ENCODE measurements around the gene CDYL2. TPM values are rescaled to one million over a fixed set of nuclear protein-coding genes. Genes with fewer than 3 reads are reported as not detected.

The CDYL2 gene
- total and polyA plus RNA-seq, 4 donors = 0.46 to 12.8 (median 5.2) TPM

GRCh38 chr16:80580109-80580832, 224.1 kb downstream of the CDYL2 start:
- DNase-seq (no peak), ATAC-seq (ENCODE audit: low FRiP score) (no peak)
- H3K27ac ChIP-seq (ENCODE audit: low read depth in 1 of 2, low read length in 2 of 2) = no peak overlapping the region
- H3K27me3 ChIP-seq (ENCODE audit: control insufficient read depth in 1 of 2, insufficient read depth in 2 of 2, low read length in 1 of 2) = peaks cover 0 to 4% of the 10 kb centered on the region in 2 donors
- 80 to 89% methylated on average over 10 of the region's 10 CpGs for WGBS, 2 donors
- H3K4me3 ChIP-seq (ENCODE audit: low read length in 2 of 2) = no peak overlapping the region
- H3K4me1 ChIP-seq (ENCODE audit: control insufficient read depth in 1 of 2, insufficient read depth in 2 of 2, low read length in 2 of 2) = no peaks in the 10 kb centered on the region
- H3K9me3 ChIP-seq (ENCODE audit: control insufficient read depth, low read length) = peaks cover 2% of the 10 kb centered on the region
- H3K36me3 ChIP-seq (ENCODE audit: control insufficient read depth in 1 of 2, insufficient read depth in 2 of 2, low read length in 1 of 2) = no peaks in the 10 kb centered on the region
- intact Hi-C loops (cut with DNase I) = no loop called here

GRCh38 chr16:80577485-80578280, 226.7 kb downstream of the CDYL2 start:
- H3K9me3 ChIP-seq (ENCODE audit: control insufficient read depth, low read length) = no peaks in the 10 kb centered on the region
- ATAC-seq (ENCODE audit: low FRiP score) (no peak), DNase-seq (no peak)
- 35 to 38% methylated on average over 11 of the region's 11 CpGs for WGBS, 2 donors
- H3K4me1 ChIP-seq (ENCODE audit: control insufficient read depth in 1 of 2, insufficient read depth in 2 of 2, low read length in 2 of 2) = no peaks in the 10 kb centered on the region
- no peaks in the 10 kb centered on the region for H3K27me3 ChIP-seq (ENCODE audit: control insufficient read depth in 1 of 2, insufficient read depth in 2 of 2, low read length in 1 of 2)
- H3K36me3 ChIP-seq (ENCODE audit: control insufficient read depth in 1 of 2, insufficient read depth in 2 of 2, low read length in 1 of 2) = no peaks in the 10 kb centered on the region
- intact Hi-C loops (cut with DNase I) = no loop called here
- no peak overlapping the region for H3K4me3 ChIP-seq (ENCODE audit: low read length in 2 of 2)
- H3K27ac ChIP-seq (ENCODE audit: low read depth in 1 of 2, low read length in 2 of 2) = no peak overlapping the region

GRCh38 chr16:80576343-80576912, 228.0 kb downstream of the CDYL2 start:
- no peak for ATAC-seq (ENCODE audit: low FRiP score)
- no peak overlapping the region for H3K27ac ChIP-seq (ENCODE audit: low read depth in 1 of 2, low read length in 2 of 2)
- no peaks in the 10 kb centered on the region for H3K4me1 ChIP-seq (ENCODE audit: control insufficient read depth in 1 of 2, insufficient read depth in 2 of 2, low read length in 2 of 2)
- H3K9me3 ChIP-seq (ENCODE audit: control insufficient read depth, low read length) = peaks cover under 1% of the 10 kb centered on the region
- H3K27me3 ChIP-seq (ENCODE audit: control insufficient read depth in 1 of 2, insufficient read depth in 2 of 2, low read length in 1 of 2) = no peaks in the 10 kb centered on the region
- H3K36me3 ChIP-seq (ENCODE audit: control insufficient read depth in 1 of 2, insufficient read depth in 2 of 2, low read length in 1 of 2) = no peaks in the 10 kb centered on the region
- DNase-seq = no peak
- H3K4me3 ChIP-seq (ENCODE audit: low read length in 2 of 2) = no peak overlapping the region
- intact Hi-C loops (cut with DNase I) = no loop called here
- WGBS, 2 donors = 84 to 98% methylated on average over 1 of the region's 1 CpG

GRCh38 chr16:80573700-80574120, 230.7 kb downstream of the CDYL2 start:
- H3K4me3 ChIP-seq (ENCODE audit: low read length in 2 of 2) = no peak overlapping the region
- intact Hi-C loops (cut with DNase I) = no loop called here
- no peaks in the 10 kb centered on the region for H3K4me1 ChIP-seq (ENCODE audit: control insufficient read depth in 1 of 2, insufficient read depth in 2 of 2, low read length in 2 of 2)
- H3K27me3 ChIP-seq (ENCODE audit: control insufficient read depth in 1 of 2, insufficient read depth in 2 of 2, low read length in 1 of 2) = no peaks in the 10 kb centered on the region
- no peak overlapping the region for H3K27ac ChIP-seq (ENCODE audit: low read depth in 1 of 2, low read length in 2 of 2)
- H3K9me3 ChIP-seq (ENCODE audit: control insufficient read depth, low read length) = peaks cover 4% of the 10 kb centered on the region
- ATAC-seq (ENCODE audit: low FRiP score) = no peak
- no peak for DNase-seq
- no peaks in the 10 kb centered on the region for H3K36me3 ChIP-seq (ENCODE audit: control insufficient read depth in 1 of 2, insufficient read depth in 2 of 2, low read length in 1 of 2)
- 41 to 57% methylated on average over 6 of the region's 6 CpGs for WGBS, 2 donors

GRCh38 chr16:80570106-80570478, 234.3 kb downstream of the CDYL2 start:
- 52 to 55% methylated on average over 6 of the region's 6 CpGs for WGBS, 2 donors
- DNase-seq (no peak), ATAC-seq (ENCODE audit: low FRiP score) (no peak)
- Histone ChIP-seq H3K4me3 (ENCODE audit: low read length in 2 of 2) (no peak overlapping the region), H3K36me3 (ENCODE audit: control insufficient read depth in 1 of 2, insufficient read depth in 2 of 2, low read length in 1 of 2) (no peaks in the 10 kb centered on the region), H3K27me3 (ENCODE audit: control insufficient read depth in 1 of 2, insufficient read depth in 2 of 2, low read length in 1 of 2) (no peaks in the 10 kb centered on the region), H3K4me1 (ENCODE audit: control insufficient read depth in 1 of 2, insufficient read depth in 2 of 2, low read length in 2 of 2) (no peaks in the 10 kb centered on the region), H3K9me3 (ENCODE audit: control insufficient read depth, low read length) (peaks cover 4% of the 10 kb centered on the region), H3K27ac (ENCODE audit: low read depth in 1 of 2, low read length in 2 of 2) (no peak overlapping the region)
- intact Hi-C loops (cut with DNase I) = no loop called here

- Histone ChIP-seq H3K36me3 (ENCODE audit: control insufficient read depth in 1 of 2, insufficient read depth in 2 of 2, low read length in 1 of 2) (no peaks in the 10 kb centered on the region), H3K4me3 (ENCODE audit: low read length in 2 of 2) (no peak overlapping the region), H3K4me1 (ENCODE audit: control insufficient read depth in 1 of 2, insufficient read depth in 2 of 2, low read length in 2 of 2) (no peaks in the 10 kb centered on the region), H3K27ac (ENCODE audit: low read depth in 1 of 2, low read length in 2 of 2) (no peak overlapping the region), H3K27me3 (ENCODE audit: control insufficient read depth in 1 of 2, insufficient read depth in 2 of 2, low read length in 1 of 2) (no peaks in the 10 kb centered on the region), H3K9me3 (ENCODE audit: control insufficient read depth, low read length) (peaks cover 4% of the 10 kb centered on the region)
- DNase-seq (no peak), ATAC-seq (ENCODE audit: low FRiP score) (no peak)
- WGBS, 2 donors = 61 to 62% methylated on average over 9 of the region's 9 CpGs
- intact Hi-C loops (cut with DNase I) = no loop called here
Observed at GRCh38 chr16:80569440-80570105, 234.8 kb downstream of the CDYL2 start.

GRCh38 chr16:80564394-80564793, 240.0 kb downstream of the CDYL2 start:
- no peak for ATAC-seq (ENCODE audit: low FRiP score)
- intact Hi-C loops (cut with DNase I) = no loop called here

GRCh38 chr16:80563066-80563465, 241.3 kb downstream of the CDYL2 start:
- H3K4me3 ChIP-seq (ENCODE audit: low read length in 2 of 2) = no peak overlapping the region
- H3K27ac ChIP-seq (ENCODE audit: low read depth in 1 of 2, low read length in 2 of 2) = no peak overlapping the region
- WGBS, 2 donors = 80 to 91% methylated on average over 3 of the region's 3 CpGs
- H3K9me3 ChIP-seq (ENCODE audit: control insufficient read depth, low read length) = no peaks in the 10 kb centered on the region
- no peaks in the 10 kb centered on the region for H3K4me1 ChIP-seq (ENCODE audit: control insufficient read depth in 1 of 2, insufficient read depth in 2 of 2, low read length in 2 of 2)
- ATAC-seq (ENCODE audit: low FRiP score) (no peak), DNase-seq (no peak)
- H3K27me3 ChIP-seq (ENCODE audit: control insufficient read depth in 1 of 2, insufficient read depth in 2 of 2, low read length in 1 of 2) = no peaks in the 10 kb centered on the region
- H3K36me3 ChIP-seq (ENCODE audit: control insufficient read depth in 1 of 2, insufficient read depth in 2 of 2, low read length in 1 of 2) = no peaks in the 10 kb centered on the region
- intact Hi-C loops (cut with DNase I) = no loop called here

More at GRCh38 chr16:80564394-80564793, 240.0 kb downstream of the CDYL2 start:
- Histone ChIP-seq H3K27ac (ENCODE audit: low read depth in 1 of 2, low read length in 2 of 2) (no peak overlapping the region), H3K4me1 (ENCODE audit: control insufficient read depth in 1 of 2, insufficient read depth in 2 of 2, low read length in 2 of 2) (no peaks in the 10 kb centered on the region), H3K4me3 (ENCODE audit: low read length in 2 of 2) (no peak overlapping the region), H3K9me3 (ENCODE audit: control insufficient read depth, low read length) (no peaks in the 10 kb centered on the region), H3K36me3 (ENCODE audit: control insufficient read depth in 1 of 2, insufficient read depth in 2 of 2, low read length in 1 of 2) (no peaks in the 10 kb centered on the region), H3K27me3 (ENCODE audit: control insufficient read depth in 1 of 2, insufficient read depth in 2 of 2, low read length in 1 of 2) (no peaks in the 10 kb centered on the region)
- DNase-seq = no peak
- 63 to 65% methylated on average over 7 of the region's 7 CpGs for WGBS, 2 donors

Measured in aorta (tissue), 5 donors.